Measurements from ENCODE around the gene KCTD15. TPM values are rescaled to one million over a fixed set of nuclear protein-coding genes. Genes with fewer than 3 reads are reported as not detected.

Gene KCTD15
- total RNA-seq, 6 donors from 2014 or later, result 13.4 to 98.1 (median 30.5) TPM

DNA sequence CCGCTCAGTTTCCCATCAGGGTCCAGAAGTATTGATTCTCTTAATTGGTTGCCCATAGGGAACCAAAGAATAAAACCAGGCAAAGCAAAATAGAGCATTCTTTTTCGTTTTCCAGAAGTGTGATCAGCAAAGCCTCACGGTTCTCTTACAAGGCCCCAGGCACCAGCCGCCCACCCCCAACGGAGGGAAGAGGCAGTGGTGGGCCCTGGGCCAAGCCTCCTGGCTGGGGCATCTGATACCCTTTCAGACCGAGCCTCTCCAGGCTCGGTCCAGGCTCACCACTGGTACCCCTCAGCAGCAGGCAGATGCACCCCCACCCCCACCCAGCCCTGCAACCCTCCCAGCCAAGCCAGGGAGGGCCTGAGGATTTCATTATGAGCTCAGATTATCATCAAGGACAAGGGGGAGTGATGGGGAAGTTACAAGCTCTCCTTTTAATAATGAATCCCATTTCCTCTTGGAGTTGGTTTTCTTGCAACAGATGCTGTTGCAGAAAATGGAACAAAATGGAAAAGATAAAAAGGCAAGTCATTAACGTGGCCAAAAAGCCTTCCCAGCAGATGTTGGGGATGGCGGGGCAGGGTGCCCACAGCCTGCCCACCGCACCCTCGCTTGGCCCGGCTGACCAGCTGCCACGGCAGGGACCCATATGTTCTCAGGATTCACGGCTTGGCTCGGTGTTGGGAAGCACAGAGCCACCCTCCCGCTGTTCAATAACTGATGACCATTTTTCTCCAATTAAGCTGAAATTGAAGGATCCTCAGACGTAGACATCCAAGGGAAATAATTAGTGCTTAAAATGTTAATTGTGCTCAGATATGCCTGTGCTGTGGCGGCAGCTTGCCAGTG is 45.9 kb upstream of the KCTD15 start:
- H3K27me3 ChIP-seq, result no peaks in the 10 kb centered on the region
- no peak overlapping the region for H3K27ac ChIP-seq
- DNase-seq (peak in 1 of 2 donors; percentile 56), ATAC-seq (ENCODE audit: low FRiP score in 2 of 2) (no peak)
- 62 to 75% methylated on average over 15 to 18 of the region's 18 CpGs for WGBS, 2 donors
- H3K4me3 ChIP-seq, result no peak overlapping the region
- H3K4me1 ChIP-seq, result no peaks in the 10 kb centered on the region
- no peaks in the 10 kb centered on the region for H3K9me3 ChIP-seq
- H3K36me3 ChIP-seq, result no peaks in the 10 kb centered on the region
- TF ChIP-seq POLR2A (IDR thresholded peaks at IDR 0.05), result no peak
- TF ChIP-seq POLR2AphosphoS5 (IDR thresholded peaks at IDR 0.05), result no peak
- TF ChIP-seq, protein P1, sequence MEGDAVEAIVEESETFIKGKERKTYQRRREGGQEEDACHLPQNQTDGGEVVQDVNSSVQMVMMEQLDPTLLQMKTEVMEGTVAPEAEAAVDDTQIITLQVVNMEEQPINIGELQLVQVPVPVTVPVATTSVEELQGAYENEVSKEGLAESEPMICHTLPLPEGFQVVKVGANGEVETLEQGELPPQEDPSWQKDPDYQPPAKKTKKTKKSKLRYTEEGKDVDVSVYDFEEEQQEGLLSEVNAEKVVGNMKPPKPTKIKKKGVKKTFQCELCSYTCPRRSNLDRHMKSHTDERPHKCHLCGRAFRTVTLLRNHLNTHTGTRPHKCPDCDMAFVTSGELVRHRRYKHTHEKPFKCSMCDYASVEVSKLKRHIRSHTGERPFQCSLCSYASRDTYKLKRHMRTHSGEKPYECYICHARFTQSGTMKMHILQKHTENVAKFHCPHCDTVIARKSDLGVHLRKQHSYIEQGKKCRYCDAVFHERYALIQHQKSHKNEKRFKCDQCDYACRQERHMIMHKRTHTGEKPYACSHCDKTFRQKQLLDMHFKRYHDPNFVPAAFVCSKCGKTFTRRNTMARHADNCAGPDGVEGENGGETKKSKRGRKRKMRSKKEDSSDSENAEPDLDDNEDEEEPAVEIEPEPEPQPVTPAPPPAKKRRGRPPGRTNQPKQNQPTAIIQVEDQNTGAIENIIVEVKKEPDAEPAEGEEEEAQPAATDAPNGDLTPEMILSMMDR (IDR thresholded peaks at IDR 0.05), result no peak
- no peak for TF ChIP-seq EP300 (IDR thresholded peaks at IDR 0.05)

GRCh38 chr19:33751436-33751770 is 45.3 kb upstream of the KCTD15 start:
- no peak for TF ChIP-seq POLR2A (IDR thresholded peaks at IDR 0.05)
- TF ChIP-seq EP300 (IDR thresholded peaks at IDR 0.05), result no peak
- no peak for TF ChIP-seq POLR2AphosphoS5 (IDR thresholded peaks at IDR 0.05)
- TF ChIP-seq, protein P1 (IDR thresholded peaks at IDR 0.05), result no peak
- no peak overlapping the region for H3K27ac ChIP-seq
- H3K4me3 ChIP-seq, result no peak overlapping the region
- no peaks in the 10 kb centered on the region for H3K36me3 ChIP-seq
- 70% methylated on average over 5 of the region's 5 CpGs; no CpG with 5 or more reads in 1 of the 2 donors for WGBS, 2 donors
- DNase-seq (peak in 1 of 2 donors; percentile 75), ATAC-seq (ENCODE audit: low FRiP score in 2 of 2) (no peak)
- no peaks in the 10 kb centered on the region for H3K27me3 ChIP-seq
- H3K9me3 ChIP-seq, result no peaks in the 10 kb centered on the region
- no peaks in the 10 kb centered on the region for H3K4me1 ChIP-seq

GRCh38 chr19:33752018-33752800 is 44.5 kb upstream of the KCTD15 start:
- Histone ChIP-seq H3K27me3 (no peaks in the 10 kb centered on the region), H3K4me1 (no peaks in the 10 kb centered on the region), H3K4me3 (no peak overlapping the region), H3K9me3 (no peaks in the 10 kb centered on the region), H3K27ac (no peak overlapping the region), H3K36me3 (no peaks in the 10 kb centered on the region)
- ATAC-seq (ENCODE audit: low FRiP score in 2 of 2), result no peak
- TF ChIP-seq POLR2AphosphoS5 (IDR thresholded peaks at IDR 0.05), result no peak
- no peak for TF ChIP-seq POLR2A (IDR thresholded peaks at IDR 0.05)
- TF ChIP-seq, protein P1 (IDR thresholded peaks at IDR 0.05), result no peak
- TF ChIP-seq EP300 (IDR thresholded peaks at IDR 0.05), result no peak
- WGBS, 2 donors, result 64 to 66% methylated on average over 24 of the region's 27 CpGs
- DNase-seq, result peak in 1 of 2 donors; percentile 59

GRCh38 chr19:33752945-33753344 is 43.7 kb upstream of the KCTD15 start:
- TF ChIP-seq POLR2A (IDR thresholded peaks at IDR 0.05) (no peak), EP300 (IDR thresholded peaks at IDR 0.05) (no peak), POLR2AphosphoS5 (IDR thresholded peaks at IDR 0.05) (no peak)
- TF ChIP-seq, protein P1 (IDR thresholded peaks at IDR 0.05), result no peak
- WGBS, 2 donors, result 80% methylated on average over 4 to 6 of the region's 6 CpGs

More at GRCh38 chr19:33752945-33753344, 43.7 kb upstream of the KCTD15 start:
- no peak overlapping the region for H3K4me3 ChIP-seq
- no peaks in the 10 kb centered on the region for H3K27me3 ChIP-seq
- H3K36me3 ChIP-seq, result no peaks in the 10 kb centered on the region
- ATAC-seq (ENCODE audit: low FRiP score in 2 of 2) (no peak), DNase-seq (peak in 1 of 2 donors; percentile 42)
- H3K27ac ChIP-seq, result no peak overlapping the region
- H3K4me1 ChIP-seq, result peaks cover 0 to 2% (median 0%) of the 10 kb centered on the region in 4 donors
- H3K9me3 ChIP-seq, result no peaks in the 10 kb centered on the region

Data from upper lobe of left lung (tissue), 6 donors.